Loucy (cell line): ENCODE measurements around the gene PPP2R5C.

Source experiments
- CTCF ChIP-seq: fragments of 200-600 bp; sonication (generic); conservative IDR thresholded peaks from 2 replicates; pipeline ENCODE4 v1.5.1; 2014; ENCODE audit warnings: mild to moderate bottlenecking, antibody characterized with exemption, low read length
- EZH2phosphoT487 ChIP-seq: fragments of 200-600 bp; IDR thresholded peaks from 2 replicates; pipeline ENCODE4 v1.6.1; 2018; ENCODE audit warnings: antibody characterized with exemption, mild to moderate bottlenecking, moderate library complexity, borderline replicate concordance

DNA sequence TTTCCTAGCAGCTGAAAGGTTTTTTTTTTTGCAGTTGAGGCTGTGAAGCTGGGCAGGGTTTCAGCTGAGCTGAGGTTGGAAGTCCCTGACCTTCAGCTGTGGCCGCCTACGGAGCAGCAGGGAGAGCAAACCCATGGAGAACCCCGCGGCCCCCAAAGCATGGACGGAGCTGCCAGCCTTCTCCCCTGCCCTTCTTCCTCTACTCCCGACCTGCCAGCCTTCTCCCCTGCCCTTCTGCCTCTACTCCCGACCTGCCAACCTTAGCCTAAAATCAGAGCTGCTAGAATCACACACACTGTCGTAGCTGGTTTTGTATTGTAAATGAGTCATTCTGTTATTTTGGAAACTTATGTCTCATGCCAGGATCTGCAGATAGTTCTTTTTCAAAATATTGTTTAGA is 74.6 kb downstream of the PPP2R5C start:
- no peak for TF ChIP-seq CTCF
- TF ChIP-seq EZH2phosphoT487 = no peak
